Uterus (tissue), 4 donors: ENCODE data around the gene RASAL2. TPM values are rescaled to one million over a fixed set of nuclear protein-coding genes. Genes with fewer than 3 reads are reported as not detected.
"Not testable (repeated sequence)": the region's sequence is repeated elsewhere in the genome, so short reads cannot be mapped to it uniquely, and the experiment has no call there.

Experiments
- DNase-seq, 2 donors: peaks; one replicate each; pipeline ENCODE4 v3.0.0-alpha.2; 2019 to 2020
- H3K27ac ChIP-seq, 2 donors: fragments of 200-600 bp; sonication (generic); 1 replicate in 1 of 2; 2 replicates in 1 of 2; pipeline ENCODE4 v1.5.1; 2016 to 2018
- H3K27me3 ChIP-seq, 2 donors: fragments of 200-600 bp; sonication (generic); one replicate each; pipeline ENCODE4 v1.5.1; 2018 to 2019; ENCODE audit warnings: control low read depth in 1 of 2
- H3K36me3 ChIP-seq, 2 donors: fragments of 200-600 bp; sonication (generic); one replicate each; pipeline ENCODE4 v1.5.1; 2019; ENCODE audit warnings: control low read depth in 1 of 2
- H3K4me1 ChIP-seq, 2 donors: fragments of 200-600 bp; sonication (generic); one replicate each; pipeline ENCODE4 v1.5.1; 2018 to 2019; ENCODE audit warnings: control low read depth in 1 of 2
- H3K4me3 ChIP-seq, 2 donors: fragments of 200-600 bp; sonication (generic); 1 replicate in 1 of 2; 2 replicates in 1 of 2; pipeline ENCODE4 v1.5.1; 2018 to 2019; ENCODE audit warnings: mild to moderate bottlenecking in 1 of 2
- H3K9me3 ChIP-seq, 2 donors: fragments of 200-600 bp; sonication (generic); one replicate each; pipeline ENCODE4 v1.5.1; 2019; ENCODE audit warnings: control low read depth in 1 of 2
- CTCF ChIP-seq, 4 experiments: fragments of 200-600 bp in 2 of 4; fragments of 450-650 bp in 2 of 4; sonication (generic) in 2 of 4; IDR thresholded peaks; one replicate each; pipeline ENCODE4 v1.5.1; 2016 to 2019; ENCODE audit warnings: antibody characterized with exemption in 4 of 4, mild to moderate bottlenecking in 2 of 4, moderate library complexity in 1 of 4
- POLR2A ChIP-seq, 2 donors: fragments of 450-650 bp; IDR thresholded peaks; one replicate each; pipeline ENCODE4 v1.6.1; 2016; ENCODE audit warnings: antibody characterized with exemption in 2 of 2, mild to moderate bottlenecking in 1 of 2, moderate library complexity in 1 of 2
- intact Hi-C: fragments of 100-400 bp; cut with DNase I; formaldehyde crosslinking; loops from one replicate; pipeline ENCODE4 v1.15.1; 2023; ENCODE audit warnings: low total_unique reads
- total RNA-seq, 4 donors: library from RNA; depleted of rRNA in 3 of 4; stranded (reverse); fragments of >200 nt in 3 of 4; gene quantifications; one replicate each; pipeline versions ENCODE4 v1.1.0 to v1.2.4, GENCODE V29; 2014 to 2023
- donor health status: DM: yes; HTN: yes; CAD: no.

The RASAL2 gene
- total RNA-seq, 4 donors from 2014 or later: 10.0 to 42.5 (median 29.8) TPM

DNA sequence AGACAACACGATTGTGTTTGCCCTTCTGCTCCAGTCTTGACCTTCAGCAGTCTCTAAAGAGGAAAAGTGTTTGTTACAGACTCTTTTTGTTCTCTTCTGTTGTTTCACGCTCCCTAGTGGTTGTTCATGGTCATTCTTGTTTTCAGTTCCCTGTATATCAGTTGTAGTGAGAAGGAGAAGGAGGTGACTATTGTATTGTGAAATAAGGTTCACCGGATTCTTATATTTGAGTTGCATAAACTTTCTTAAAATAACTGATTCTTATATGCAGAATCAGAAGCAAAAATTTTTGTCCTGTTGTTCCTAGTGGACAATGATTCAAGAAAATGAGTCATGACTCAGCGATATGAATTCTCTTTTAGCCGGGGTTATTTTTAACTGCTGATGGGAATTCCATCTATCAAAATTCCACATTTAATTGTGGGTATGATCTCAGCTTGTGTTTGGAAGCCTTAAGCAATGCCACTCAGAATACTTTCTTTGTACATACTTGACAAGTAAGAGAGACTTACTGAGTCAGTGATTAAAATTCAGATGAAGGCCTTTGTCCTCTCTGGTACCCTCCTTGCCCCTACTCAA lies 250.7 kb downstream of the RASAL2 start:
- DNase-seq: no peak
- Histone ChIP-seq H3K27ac (peak overlapping the region in 1 of 2 donors; percentile 43), H3K36me3 (no peaks in the 10 kb centered on the region), H3K4me3 (no peak overlapping the region), H3K9me3 (no peaks in the 10 kb centered on the region), H3K27me3 (no peaks in the 10 kb centered on the region), H3K4me1 (no peaks in the 10 kb centered on the region)
- intact Hi-C loops: no loop called here
- TF ChIP-seq POLR2A (IDR thresholded peaks at IDR 0.05): no peak
- peak; percentile 22 to 39 (median 30) for TF ChIP-seq CTCF (IDR thresholded peaks at IDR 0.05)

- intact Hi-C loops: no loop called here
- H3K27me3 ChIP-seq: no peaks in the 10 kb centered on the region
Measured at GRCh38 chr1:178345238-178345637, 251.3 kb downstream of the RASAL2 start.

DNA sequence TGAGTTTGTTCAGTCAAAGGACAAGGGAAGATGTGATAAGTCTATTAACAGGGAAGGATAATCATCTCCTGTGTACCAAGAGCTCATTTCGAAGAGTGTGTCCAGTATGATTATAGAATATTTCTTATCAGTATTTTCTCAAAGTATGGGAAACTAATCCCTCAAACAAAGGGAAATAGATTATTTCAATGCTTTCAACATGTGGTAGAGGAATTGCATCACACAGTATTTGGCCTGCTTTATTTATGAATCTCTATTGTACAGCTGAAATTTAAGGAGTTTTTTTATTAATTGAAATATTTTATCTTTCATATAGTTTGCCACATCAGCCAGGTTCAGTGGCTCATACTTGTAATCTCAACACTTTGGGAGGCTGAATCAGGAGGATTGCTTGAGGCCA lies 251.9 kb downstream of the RASAL2 start:
- intact Hi-C loops: no loop called here
- no peaks in the 10 kb centered on the region for H3K9me3 ChIP-seq
- no peak for DNase-seq
- no peak for TF ChIP-seq CTCF (IDR thresholded peaks at IDR 0.05)
- H3K4me1 ChIP-seq: no peaks in the 10 kb centered on the region
- no peaks in the 10 kb centered on the region for H3K27me3 ChIP-seq
- H3K27ac ChIP-seq: no peak overlapping the region
- H3K36me3 ChIP-seq: no peaks in the 10 kb centered on the region
- no peak overlapping the region for H3K4me3 ChIP-seq

More at GRCh38 chr1:178345238-178345637, 251.3 kb downstream of the RASAL2 start:
- no peak overlapping the region for H3K27ac ChIP-seq
- no peak for DNase-seq
- no peaks in the 10 kb centered on the region for H3K36me3 ChIP-seq
- no peak for TF ChIP-seq CTCF (IDR thresholded peaks at IDR 0.05)
- no peak for TF ChIP-seq POLR2A (IDR thresholded peaks at IDR 0.05)
- H3K9me3 ChIP-seq: no peaks in the 10 kb centered on the region
- no peaks in the 10 kb centered on the region for H3K4me1 ChIP-seq
- H3K4me3 ChIP-seq: no peak overlapping the region

GRCh38 chr1:178349801-178350200 lies 255.9 kb downstream of the RASAL2 start:
- DNase-seq: no peak
- TF ChIP-seq CTCF (IDR thresholded peaks at IDR 0.05) (no peak), POLR2A (IDR thresholded peaks at IDR 0.05) (no peak)
- H3K4me1 ChIP-seq: no peaks in the 10 kb centered on the region
- H3K9me3 ChIP-seq: no peaks in the 10 kb centered on the region
- H3K4me3 ChIP-seq: no peak overlapping the region
- intact Hi-C loops: no loop called here
- H3K27ac ChIP-seq: no peak overlapping the region
- no peaks in the 10 kb centered on the region for H3K36me3 ChIP-seq
- no peaks in the 10 kb centered on the region for H3K27me3 ChIP-seq

DNA sequence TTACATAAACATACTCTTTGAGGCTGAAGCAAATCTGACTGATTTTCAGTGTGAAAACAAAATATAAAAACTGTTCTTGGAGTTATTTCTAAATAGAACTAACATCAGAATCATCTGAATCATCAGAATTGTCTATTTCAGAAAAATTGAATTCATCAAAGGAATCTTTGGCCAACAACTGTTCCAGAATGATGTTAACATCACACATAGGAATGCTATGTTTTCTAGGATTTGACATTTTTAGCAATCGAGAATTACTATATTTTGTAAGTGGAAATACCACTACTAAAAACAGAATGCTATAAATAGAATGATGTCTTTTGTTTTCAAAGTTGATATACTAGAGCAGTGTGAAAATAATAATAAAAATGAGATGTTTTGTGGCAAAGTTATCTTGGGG lies 258.0 kb downstream of the RASAL2 start:
- DNase-seq, H3K27me3 ChIP-seq, H3K36me3 ChIP-seq, intact Hi-C loops, H3K9me3 ChIP-seq, H3K4me3 ChIP-seq, H3K4me1 ChIP-seq, H3K27ac ChIP-seq: not testable (repeated sequence)
